K562 (cell line): ENCODE data around the gene MZB1. TPM values are rescaled to one million over a fixed set of nuclear protein-coding genes. Genes with fewer than 3 reads are reported as not detected.

ENCODE experiments used
- ATAC-seq: fragments of 200-7000 bp; cut with Tn5 transposase; 3 replicates; pipeline ENCODE4 v1.9.1; 2020; ENCODE audit warnings: moderate library complexity
- BruUV-seq: library from RNA; stranded (reverse); fragments of 400-500 nt; replicated peaks from 2 replicates; lab custom pipeline; 2021; lab: Mats Ljungman, UMichigan
- CTCF ChIA-PET: fragments of 300-600 bp; formaldehyde crosslinking; extraction: SDS; loops from one replicate; lab custom pipeline; 2021; ENCODE audit warnings: low intra/inter-chr PET ratio; lab: Yijun Ruan, JAX
- POLR2A ChIA-PET: fragments of 300-600, 350-650 bp; sonication (Branson Sonifier 250); formaldehyde crosslinking; extraction: SDS; loops from one replicate; lab custom pipeline; 2021; ENCODE audit warnings: antibody characterized with exemption, inconsistent platforms; lab: Yijun Ruan, JAX
- DNase-seq, 4 experiments: peaks; one replicate each; pipeline versions ENCODE4 v3.0.0 to v3.0.0-alpha.2; 2011 to 2018; ENCODE audit warnings: low spot score in 3 of 4, mixed read lengths in 3 of 4; ENCODE audit errors: extremely low read depth in 1 of 4
- FAIRE-seq: peaks from 2 replicates; lab custom pipeline; 2011; peaks lifted over from hg19 to GRCh38; lab: Jason Lieb, UNC
- H2AFZ ChIP-seq: 2 replicates; pipeline ENCODE4 v1.6.0; 2011; ENCODE audit warnings: low read depth, low read length, control low read depth, inconsistent platforms
- H3K27ac ChIP-seq: fragments of 200-600 bp; 3 replicates; pipeline ENCODE4 v1.8.0; 2011; ENCODE audit warnings: low read depth, mild to moderate bottlenecking, control low read depth, inconsistent platforms, low read length, moderate library complexity, mixed read lengths; ENCODE audit errors: extremely low read depth
- H3K27me3 ChIP-seq, 2 experiments: fragments of 300-600 bp in 1 of 2; 2 replicates in 1 of 2; 3 replicates in 1 of 2; pipeline versions ENCODE4 v1.6.0 to v1.8.0; 2011; ENCODE audit warnings: inconsistent platforms in 2 of 2, low read length in 2 of 2, mild to moderate bottlenecking in 1 of 2, mixed read lengths in 1 of 2, moderate library complexity in 1 of 2; ENCODE audit not compliant: control insufficient read depth in 2 of 2, insufficient read depth in 2 of 2
- H3K36me3 ChIP-seq: fragments of 300-600 bp; 3 replicates; pipeline ENCODE4 v1.8.0; 2011; ENCODE audit warnings: mild to moderate bottlenecking, low read length, inconsistent platforms; ENCODE audit not compliant: control insufficient read depth, insufficient read depth
- H3K4me1 ChIP-seq, 2 experiments: fragments of 200-600 bp in 1 of 2; replicated peaks in 1 of 2; 2 replicates in 1 of 2; 3 replicates in 1 of 2; pipeline versions ENCODE4 v1.5.1 to v1.8.0; 2011; ENCODE audit warnings: inconsistent platforms in 2 of 2, low read length in 2 of 2, mild to moderate bottlenecking in 1 of 2, mixed read lengths in 1 of 2, moderate library complexity in 1 of 2; ENCODE audit not compliant: control insufficient read depth in 2 of 2, insufficient read depth in 2 of 2
- H3K4me2 ChIP-seq: 2 replicates; pipeline ENCODE4 v1.6.1; 2011; ENCODE audit warnings: low read length, control low read depth, inconsistent platforms, mixed read lengths; ENCODE audit not compliant: insufficient read depth
- H3K4me3 ChIP-seq: fragments of 200-600 bp; sonication (generic), shearing (Covaris generic); 2 replicates; pipeline ENCODE4 v1.5.1; 2016; ENCODE audit warnings: control low read depth, inconsistent platforms
- H3K79me2 ChIP-seq: fragments of 200-600 bp; 3 replicates; pipeline ENCODE4 v1.8.0; 2011; ENCODE audit warnings: low read length, inconsistent platforms; ENCODE audit not compliant: control insufficient read depth, insufficient read depth
- H3K9ac ChIP-seq, 2 experiments: 2 replicates each; pipeline versions ENCODE4 v1.6.0 to v1.6.1; 2011; ENCODE audit warnings: low read depth in 2 of 2, low read length in 2 of 2, control low read depth in 1 of 2, inconsistent platforms in 1 of 2, mild to moderate bottlenecking in 1 of 2, mixed read lengths in 1 of 2; ENCODE audit not compliant: insufficient read depth in 1 of 2
- H3K9me1 ChIP-seq: one replicate; pipeline ENCODE4 v1.6.0; 2011; ENCODE audit warnings: inconsistent platforms, mild to moderate bottlenecking, low read length, moderate library complexity; ENCODE audit not compliant: control insufficient read depth, insufficient read depth
- H3K9me3 ChIP-seq: replicated peaks from 2 replicates; pipeline ENCODE4 v1.5.1; 2011; ENCODE audit warnings: low read depth, low read length, inconsistent platforms; ENCODE audit not compliant: control insufficient read depth, insufficient read depth
- H4K20me1 ChIP-seq: replicated peaks from 2 replicates; pipeline ENCODE4 v1.6.1; 2011; ENCODE audit warnings: low read length, inconsistent platforms, mixed read lengths; ENCODE audit not compliant: control insufficient read depth, insufficient read depth
- HIVEP1 ChIP-seq: fragments of 250-450 bp; sonication (Bioruptor Pico); IDR thresholded peaks from 2 replicates; pipeline ENCODE4 v1.4.0; 2020; ENCODE audit warnings: mild to moderate bottlenecking
- HOMEZ ChIP-seq: fragments of 250-450 bp; sonication (Bioruptor Pico); IDR thresholded peaks from 2 replicates; pipeline ENCODE4 v1.4.0; 2020; ENCODE audit warnings: mild to moderate bottlenecking, moderate library complexity
- KAT2B ChIP-seq: IDR thresholded peaks from one replicate; pipeline ENCODE4 v1.6.1; 2012; ENCODE audit warnings: low read depth, mild to moderate bottlenecking, control low read depth, inconsistent platforms, low read length, moderate library complexity
- MED1 ChIP-seq: sonication (generic); formaldehyde crosslinking; IDR thresholded peaks from 2 replicates; pipeline ENCODE4 v1.8.1; 2023; ENCODE audit warnings: missing genetic modification reagents, borderline replicate concordance
- MITF ChIP-seq: IDR thresholded peaks from 2 replicates; pipeline ENCODE4 v1.6.1; 2014; ENCODE audit warnings: antibody characterized with exemption
- NFE2 ChIP-seq: IDR thresholded peaks from 2 replicates; pipeline ENCODE4 v1.6.1; 2014; ENCODE audit warnings: antibody characterized with exemption, low read depth
- NFIX ChIP-seq: fragments of 250-450 bp; sonication (Bioruptor Pico); IDR thresholded peaks from 2 replicates; pipeline ENCODE4 v1.4.0; 2020; ENCODE audit warnings: low read depth, mild to moderate bottlenecking, moderate library complexity
- PATZ1 ChIP-seq: fragments of 250-450 bp; sonication (Bioruptor Pico); IDR thresholded peaks from 2 replicates; pipeline ENCODE4 v1.5.0; 2020; ENCODE audit warnings: mild to moderate bottlenecking, borderline replicate concordance
- RFX1 ChIP-seq: fragments of 450-650 bp; IDR thresholded peaks from 2 replicates; pipeline ENCODE4 v1.6.1; 2016; ENCODE audit warnings: mild to moderate bottlenecking, moderate library complexity
- SMARCA4 ChIP-seq: fragments of 450-650 bp; IDR thresholded peaks from 2 replicates; pipeline ENCODE4 v1.6.1; 2016
- TCFL5 ChIP-seq: fragments of 250-450 bp; sonication (Bioruptor Pico); conservative IDR thresholded peaks from 2 replicates; pipeline ENCODE4 v1.6.1; 2021; ENCODE audit warnings: mild to moderate bottlenecking, moderate library complexity, matching md5 sums
- XRCC5 ChIP-seq: fragments of 200-400 bp; formaldehyde crosslinking; IDR thresholded peaks from 2 replicates; pipeline ENCODE4 v1.6.1; 2017; ENCODE audit warnings: low read depth, mild to moderate bottlenecking, low read length
- ZNF512 ChIP-seq: IDR thresholded peaks from 2 replicates; pipeline ENCODE4 v1.6.1; 2016; ENCODE audit warnings: missing genetic modification characterization, missing compliant biosample characterization
- WGBS: fragments of 100-300 bp; shearing (Covaris generic); methylation state at CpG from one replicate; pipeline ENCODE4 v1.1.6; 2016; ENCODE audit warnings: low coverage, mixed read lengths; ENCODE audit not compliant: insufficient coverage; ENCODE audit errors: missing lambda C conversion rate; 5-methylcytosine and 5-hydroxymethylcytosine counted together
- in situ Hi-C: fragments of 300-500 bp; cut with MboI; formaldehyde crosslinking; loops from 4 replicates; pipeline ENCODE4 v1.15.0; 2018; ENCODE audit warnings: inconsistent platforms, mixed read lengths
- intact Hi-C: fragments of 100-400 bp; cut with micrococcal nuclease; formaldehyde crosslinking; loops from 2 replicates; pipeline ENCODE4 v1.14.2; 2022
- polyA plus RNA-seq, 8 experiments: library from polyadenylated mRNA; depleted of rRNA in 4 of 8; stranded (reverse) in 5 of 8; unstranded in 3 of 8; fragments of >200 nt; fragmentation: Nextera tagmentation in 2 of 8; fragmentation: Illumina TruSeq in 1 of 8; extraction: Ambion mirVana in 2 of 8; extraction: Trizol in 1 of 8; gene quantifications; 2 replicates each; pipeline versions ENCODE4 v1.2.1 to v1.2.3, GENCODE V29; 2011 to 2014; ENCODE audit warnings: inconsistent platforms in 1 of 8, missing spikeins in 1 of 8
- total RNA-seq, 7 experiments: library from RNA; depleted of rRNA in 6 of 7; stranded (reverse); fragments of >200 nt in 6 of 7; fragmentation: Illumina TruSeq in 2 of 7; extraction: Trizol in 2 of 7; gene quantifications; 2 replicates each; pipeline versions ENCODE4 v1.2.1 to v1.2.3, GENCODE V29; 2011 to 2021; ENCODE audit warnings: low replicate concordance in 1 of 7

The MZB1 gene
- total and polyA plus RNA-seq, 9 of the 15 experiments (the other 6 are each of a cell fraction or from before 2014, with no cell fraction given): 0.13 to 0.31 TPM; not detected in 7

- Histone ChIP-seq H3K79me2 (no peaks in the 10 kb centered on the region), H3K4me1 (peaks cover 3 to 5% of the 10 kb centered on the region in 2 experiments; a peak in 3 of 5 replicates), H3K36me3 (no peaks in the 10 kb centered on the region), H3K4me3 (no peak overlapping the region), H3K9me3 (no peaks in the 10 kb centered on the region), H3K9ac (no peak overlapping the region), H3K9me1 (no peaks in the 10 kb centered on the region), H3K4me2 (no peak overlapping the region), H4K20me1 (no peaks in the 10 kb centered on the region), H2AFZ (no peak overlapping the region), H3K27me3 (no peaks in the 10 kb centered on the region), H3K27ac (no peak overlapping the region)
- in situ Hi-C loops (no loop called here), intact Hi-C loops (loop anchor here (10.0 kb wide), 1 partner anchor 339 kb away; no protein-coding TSS in a partner anchor)
- ChIA-PET POLR2A (interaction anchor here (1.1 to 1.2 kb wide), 2 partner anchors 10 to 12 kb away, joined by 3 to 5 read pairs; no protein-coding TSS in a partner anchor), CTCF (interaction anchor here (0.6 kb wide), 1 partner anchor 76 kb away, joined by 3 read pairs; no protein-coding TSS in a partner anchor)
- DNase-seq (no peak), ATAC-seq (no peak), FAIRE-seq (no peak)
- no peak for TF ChIP-seq NFE2
- no peak for TF ChIP-seq TCFL5 (CRISPR knock-in tag)
- TF ChIP-seq MED1 (CRISPR knock-in tag): no peak
- no peak for TF ChIP-seq HIVEP1
- no peak for TF ChIP-seq XRCC5
- no peak for TF ChIP-seq NFIX (CRISPR knock-in tag)
- TF ChIP-seq ZNF512 (tag): no peak
- no peak for TF ChIP-seq MITF
- no peak for TF ChIP-seq SMARCA4
- TF ChIP-seq RFX1: no peak
- no peak for TF ChIP-seq KAT2B
- TF ChIP-seq PATZ1 (CRISPR knock-in tag): no peak
- TF ChIP-seq HOMEZ (CRISPR knock-in tag): no peak
- 76% methylated on average over 5 of the region's 5 CpGs for WGBS
- no TSS peak for BruUV-seq
Measured at GRCh38 chr5:139425497-139425896, 35.8 kb upstream of the MZB1 start.
